SK-N-SH (cell line): ENCODE measurements around the gene TMEM266.

Source experiments
- EZH2phosphoT487 ChIP-seq: fragments of 200-600 bp; sonication (generic); IDR thresholded peaks from 2 replicates; pipeline ENCODE4 v1.6.1; 2017; ENCODE audit warnings: low read depth, mixed run types, mild to moderate bottlenecking, antibody characterized with exemption, moderate library complexity, borderline replicate concordance
- FOXM1 ChIP-seq: IDR thresholded peaks from 2 replicates; pipeline ENCODE4 v1.4.0; 2012; ENCODE audit warnings: low read depth, mild to moderate bottlenecking
- GATA2 ChIP-seq: sonication (generic); formaldehyde crosslinking; IDR thresholded peaks from 2 replicates; pipeline ENCODE4 v1.5.0; 2020; ENCODE audit warnings: mild to moderate bottlenecking, missing genetic modification reagents
- RFX5 ChIP-seq: IDR thresholded peaks from 2 replicates; pipeline ENCODE4 v1.6.1; 2012; ENCODE audit warnings: mild to moderate bottlenecking, improper control_type of control experiment, low read length

GRCh38 chr15:76217882-76218217 is 158.1 kb downstream of the TMEM266 start:
- TF ChIP-seq EZH2phosphoT487 (no peak), RFX5 (no peak), GATA2 (no peak), FOXM1 (no peak)
